HT1080 (cell line): ENCODE data around the gene DDC. TPM values are rescaled to one million over a fixed set of nuclear protein-coding genes. Genes with fewer than 3 reads are reported as not detected.
A peak's percentile ranks its signal among the peaks of the same experiment; 100 is the strongest.
"Not testable (repeated sequence)": the region's sequence is repeated elsewhere in the genome, so short reads cannot be mapped to it uniquely, and the experiment has no call there.

Experiments
- DNase-seq: peaks from one replicate; pipeline ENCODE4 v3.0.0-alpha.2; 2015; ENCODE audit warnings: low read depth
- total RNA-seq: library from RNA; depleted of rRNA; stranded (reverse); fragments of >200 nt; shearing (Covaris generic); gene quantifications from 2 replicates; pipeline ENCODE4 v1.2.3, GENCODE V29; 2014

DDC gene
- total RNA-seq, 1 experiment from 2014 or later, result not detected

GRCh38 chr7:50556247-50556991 lies 8.8 kb downstream of the DDC start:
- DNase-seq, result no peak

- DNase-seq, result no peak
Observed at GRCh38 chr7:50555594-50556140, 9.5 kb downstream of the DDC start.

- DNase-seq, result no peak
Observed at GRCh38 chr7:50554431-50555322, 10.5 kb downstream of the DDC start.

- DNase-seq, result no peak
Observed at GRCh38 chr7:50553973-50554372, 11.2 kb downstream of the DDC start.

- no peak for DNase-seq
Observed at GRCh38 chr7:50552921-50553320, 12.3 kb downstream of the DDC start.

- no peak for DNase-seq
Observed at GRCh38 chr7:50552139-50552538, 13.1 kb downstream of the DDC start.

GRCh38 chr7:50545613-50546012 lies 19.6 kb downstream of the DDC start:
- not testable (repeated sequence) for DNase-seq

GRCh38 chr7:50544992-50545391 lies 20.2 kb downstream of the DDC start:
- DNase-seq, result no peak

GRCh38 chr7:50543776-50544442 lies 21.3 kb downstream of the DDC start:
- DNase-seq, result no peak

- no peak for DNase-seq
Observed at GRCh38 chr7:50542132-50542531, 23.1 kb downstream of the DDC start.

- DNase-seq, result no peak
Observed at GRCh38 chr7:50540785-50541579, 24.2 kb downstream of the DDC start.

- no peak for DNase-seq
Observed at GRCh38 chr7:50539725-50540124, 25.5 kb downstream of the DDC start.

- DNase-seq, result no peak
Observed at GRCh38 chr7:50538478-50538877, 26.7 kb downstream of the DDC start.

- DNase-seq, result no peak
Observed at GRCh38 chr7:50537417-50537816, 27.8 kb downstream of the DDC start.

GRCh38 chr7:50535291-50535711 lies 29.9 kb downstream of the DDC start:
- DNase-seq, result peak; percentile 40

GRCh38 chr7:50534690-50535290 lies 30.4 kb downstream of the DDC start:
- DNase-seq, result peak; percentile 99

GRCh38 chr7:50533866-50534265 lies 31.3 kb downstream of the DDC start:
- DNase-seq, result no peak

GRCh38 chr7:50531928-50532327 lies 33.3 kb downstream of the DDC start:
- peak; percentile 37 for DNase-seq

GRCh38 chr7:50531401-50531911 lies 33.7 kb downstream of the DDC start:
- peak; percentile 70 for DNase-seq

- no peak for DNase-seq
Observed at GRCh38 chr7:50530766-50531165, 34.4 kb downstream of the DDC start.
